ENCODE results near the gene CCDC60.
"Not testable (repeated sequence)": the region's sequence is repeated elsewhere in the genome, so short reads cannot be mapped to it uniquely, and the experiment has no call there.

The CCDC60 gene

DNA sequence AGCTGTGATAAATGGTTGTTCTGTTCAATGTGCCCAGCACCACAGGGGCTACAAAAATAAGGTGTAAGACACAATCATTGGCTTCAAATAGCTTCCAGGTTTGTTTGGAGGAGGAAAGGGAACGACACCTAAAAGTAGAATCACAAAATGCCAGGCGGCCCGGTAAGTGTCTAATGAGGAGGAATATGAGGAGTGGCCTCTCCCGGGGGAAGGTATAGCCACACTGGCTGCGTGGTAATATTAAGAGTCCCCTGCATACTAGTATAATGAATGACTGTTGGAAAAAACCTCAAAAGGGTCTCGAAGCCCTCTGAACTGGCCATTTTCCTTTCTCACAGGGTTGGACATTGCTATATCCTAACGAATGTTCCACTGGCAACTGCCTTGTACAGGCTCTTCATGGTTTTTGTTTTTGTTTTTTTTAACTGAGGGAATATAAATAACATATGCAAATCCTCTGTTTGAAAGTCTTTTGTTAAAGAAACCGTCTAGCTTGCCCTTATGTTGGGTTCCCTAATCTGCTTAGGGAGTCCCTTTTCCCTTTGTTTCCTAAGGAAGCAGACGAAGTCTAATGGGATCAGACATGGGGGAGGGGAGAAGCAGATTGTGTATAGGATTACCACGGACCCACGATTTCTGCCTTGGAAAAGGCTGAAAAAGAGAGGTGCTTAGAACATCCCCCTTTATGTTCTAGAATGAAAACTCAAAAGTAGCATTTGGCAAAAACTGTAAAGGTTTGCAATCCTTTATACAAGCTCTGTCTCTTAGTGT lies 4.2 kb downstream of the CCDC60 start:
- no peak for DNase-seq (ENCODE audit: low read depth in 2 of 2)

DNA sequence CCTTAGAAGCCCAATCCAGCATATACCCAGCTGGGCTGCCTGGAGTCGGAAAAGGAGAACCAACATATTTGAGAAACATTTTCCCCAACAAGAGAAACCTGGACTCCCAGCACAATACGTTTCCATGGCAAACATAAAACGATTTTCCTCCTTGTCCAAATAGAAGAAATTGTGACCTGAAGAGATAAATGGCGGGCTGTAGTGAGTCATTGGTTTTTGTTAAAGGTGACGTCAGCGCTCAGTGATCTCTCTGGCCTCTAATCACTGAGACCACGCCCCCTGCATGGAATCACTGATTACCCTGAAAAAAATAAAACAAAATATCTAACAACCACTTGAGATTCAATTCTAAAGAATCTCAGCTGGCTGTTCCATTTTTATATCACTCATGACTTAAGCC lies 6.0 kb downstream of the CCDC60 start:
- no peak for DNase-seq (ENCODE audit: low read depth in 2 of 2)

DNA sequence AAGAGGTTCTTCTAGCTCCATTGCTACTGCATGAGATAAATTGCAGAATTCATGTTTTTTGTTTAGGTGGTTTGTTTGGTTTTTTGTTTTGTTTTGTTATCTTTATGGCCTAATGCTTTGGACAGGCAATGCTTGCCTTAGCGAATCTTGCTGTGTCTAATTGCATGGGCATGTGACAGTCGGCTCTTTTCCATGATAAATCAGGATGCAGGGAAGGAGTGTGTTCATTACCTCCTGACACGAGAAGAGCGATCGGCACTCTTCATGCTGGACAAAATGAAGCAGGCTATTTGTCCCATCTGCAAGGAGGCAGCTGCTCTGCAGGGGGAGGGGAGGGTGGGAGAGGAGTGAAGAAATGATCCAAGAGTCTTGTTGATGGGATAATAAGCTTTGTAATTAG lies 6.5 kb downstream of the CCDC60 start:
- DNase-seq (ENCODE audit: low read depth in 2 of 2): no peak

DNA sequence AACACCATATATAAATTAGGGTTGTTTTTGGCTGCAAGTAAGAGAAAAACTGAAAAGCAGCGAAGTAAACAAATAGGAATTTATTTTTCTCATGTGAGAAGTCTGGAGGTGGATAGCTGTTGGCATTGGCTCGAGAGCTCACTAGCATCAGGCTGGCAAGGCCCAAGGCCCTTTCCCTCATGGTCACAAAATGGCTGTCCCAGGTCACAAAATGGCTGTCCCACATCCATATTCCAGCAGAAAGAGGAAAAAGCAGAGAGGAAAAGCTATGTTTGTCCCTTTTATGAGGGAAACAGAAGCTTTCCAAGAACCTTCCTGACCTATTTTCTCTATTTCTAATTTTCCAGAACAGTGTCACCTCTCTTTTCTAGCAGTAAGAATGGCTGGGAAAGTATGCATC lies 7.5 kb downstream of the CCDC60 start:
- DNase-seq (ENCODE audit: low read depth in 2 of 2): no peak

DNA sequence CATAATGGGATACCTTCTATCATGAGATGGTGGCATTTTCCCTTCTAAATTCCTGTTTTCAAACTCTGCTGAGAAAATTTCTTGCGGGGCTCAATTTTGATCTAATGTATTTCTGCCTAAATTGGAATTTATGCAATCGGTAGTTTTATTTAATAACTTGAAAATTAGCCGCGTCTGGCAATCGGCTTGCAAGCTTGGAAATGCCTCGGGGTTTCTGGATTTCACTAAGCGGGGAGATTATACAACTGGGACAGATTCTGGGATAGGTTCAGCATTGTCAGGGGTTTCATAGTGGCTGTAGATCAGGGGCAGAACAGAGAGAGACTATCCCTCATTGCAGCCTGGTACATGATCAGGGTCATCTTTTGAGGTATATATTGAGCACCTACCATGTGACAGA lies 8.6 kb downstream of the CCDC60 start:
- no peak for DNase-seq (ENCODE audit: low read depth in 2 of 2)

DNA sequence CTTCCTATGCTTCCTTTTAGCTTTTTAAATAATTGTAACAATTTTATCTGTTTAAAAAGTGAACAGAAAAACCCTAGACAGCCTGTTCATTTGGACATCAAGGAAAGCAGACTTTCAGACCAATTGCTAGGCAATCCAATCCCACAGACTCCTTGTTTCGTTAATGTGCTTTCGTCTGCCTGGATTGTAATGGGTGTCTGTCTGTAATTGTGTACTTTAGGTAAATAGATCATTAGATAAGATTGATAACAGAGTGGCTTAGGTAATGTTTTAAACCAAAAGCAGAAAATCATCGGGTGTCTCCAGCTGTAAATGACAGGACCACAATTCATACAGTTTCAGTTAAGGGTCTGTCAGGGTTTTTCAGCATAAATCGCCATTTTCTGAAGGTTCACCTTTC lies 19.6 kb downstream of the CCDC60 start:
- DNase-seq (ENCODE audit: low read depth in 2 of 2): no peak

DNA sequence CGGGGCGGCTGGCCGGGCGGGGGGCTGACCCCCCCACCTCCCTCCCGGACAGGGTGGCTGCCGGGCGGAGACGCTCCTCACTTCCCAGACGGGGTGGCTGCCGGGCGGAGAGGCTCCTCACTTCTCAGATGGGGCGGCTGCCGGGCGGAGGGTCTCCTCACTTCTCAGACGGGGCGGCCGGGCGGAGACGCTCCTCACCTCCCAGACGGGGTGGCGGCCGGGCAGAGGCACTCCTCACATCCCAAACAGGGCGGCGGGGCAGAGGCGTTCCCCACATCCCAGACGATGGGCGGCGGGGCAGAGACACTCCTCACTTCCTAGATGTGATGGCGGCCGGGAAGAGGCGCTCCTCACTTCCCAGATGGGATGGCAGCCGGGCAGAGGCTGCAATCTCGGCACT lies 25.8 kb downstream of the CCDC60 start:
- not testable (repeated sequence) for DNase-seq (ENCODE audit: low read depth in 2 of 2)

DNA sequence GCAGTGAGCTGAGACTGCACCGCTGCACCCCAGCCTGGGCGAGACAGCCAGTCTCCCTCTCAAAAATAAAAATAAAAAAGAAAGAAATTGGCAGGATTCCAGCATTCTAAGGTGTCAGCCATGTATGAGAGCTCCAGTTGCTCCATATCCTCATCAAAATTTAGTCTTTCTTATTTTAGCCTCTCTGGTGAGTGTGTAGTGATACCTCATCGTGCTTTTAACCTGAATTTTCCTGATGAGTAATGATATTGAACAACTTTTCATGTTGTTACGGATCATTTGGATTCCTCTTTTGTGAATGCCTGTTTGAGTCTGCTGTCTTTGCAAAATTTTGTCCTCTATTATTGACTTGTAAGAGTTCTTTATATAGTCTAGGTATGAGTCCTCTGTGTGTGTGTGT lies 28.5 kb downstream of the CCDC60 start:
- DNase-seq (ENCODE audit: low read depth in 2 of 2): no peak

DNA sequence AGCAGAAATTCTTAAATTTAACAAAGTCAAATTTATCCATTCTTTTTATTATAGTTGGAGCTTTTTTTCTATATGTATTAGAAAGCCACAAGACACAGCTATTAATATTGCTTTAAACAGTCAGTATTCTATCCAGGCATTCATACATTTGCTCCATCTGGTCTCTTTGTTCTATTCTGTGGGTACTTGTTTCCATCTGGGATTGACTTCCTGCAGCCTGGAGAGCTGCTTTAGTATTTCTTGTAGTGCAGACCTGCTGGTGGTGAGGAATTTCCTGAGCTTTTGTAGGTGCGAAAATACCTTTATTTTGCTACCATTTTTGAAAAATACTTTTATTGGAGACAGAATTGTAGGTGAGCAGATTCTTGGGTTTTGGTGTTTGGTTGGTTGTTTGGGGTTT lies 29.0 kb downstream of the CCDC60 start:
- no peak for DNase-seq (ENCODE audit: low read depth in 2 of 2)

DNA sequence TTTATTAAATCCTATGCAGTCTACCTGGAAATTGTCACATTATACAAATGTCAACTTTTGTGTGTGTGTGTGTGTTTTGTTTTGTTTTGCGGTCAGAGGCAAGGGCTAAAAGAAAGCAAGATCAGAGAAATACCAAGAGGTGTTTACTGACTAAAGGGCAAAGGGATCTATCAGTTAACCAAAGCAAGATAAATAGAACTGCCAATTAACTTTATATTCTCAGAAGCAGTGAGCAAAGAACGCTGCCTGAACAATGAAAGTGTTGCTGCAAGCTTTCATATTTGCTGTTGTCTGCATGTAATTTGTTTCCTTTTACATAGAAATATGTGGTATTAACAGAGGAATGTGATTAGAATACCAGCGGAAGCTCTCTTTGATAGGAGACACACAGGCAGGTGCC lies 30.9 kb downstream of the CCDC60 start:
- DNase-seq (ENCODE audit: low read depth in 2 of 2): no peak

DNA sequence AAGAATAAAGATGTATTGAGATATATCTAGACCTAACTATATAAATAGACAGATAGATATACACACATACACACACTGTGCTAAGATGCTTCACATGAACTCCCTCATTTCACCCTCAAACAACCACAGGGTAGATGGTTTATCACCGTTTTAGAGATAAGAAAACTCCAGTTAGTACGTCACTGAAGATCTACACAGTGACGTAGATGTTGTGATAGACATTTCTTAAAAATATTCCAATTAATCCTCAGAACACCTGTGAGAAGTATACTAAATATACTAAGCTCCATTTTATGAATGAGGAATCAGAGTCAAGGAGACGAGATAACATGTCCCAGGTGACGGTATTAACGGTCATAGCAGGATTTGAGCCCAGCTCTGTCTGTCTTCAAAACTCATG lies 31.5 kb downstream of the CCDC60 start:
- no peak for DNase-seq (ENCODE audit: low read depth in 2 of 2)

DNA sequence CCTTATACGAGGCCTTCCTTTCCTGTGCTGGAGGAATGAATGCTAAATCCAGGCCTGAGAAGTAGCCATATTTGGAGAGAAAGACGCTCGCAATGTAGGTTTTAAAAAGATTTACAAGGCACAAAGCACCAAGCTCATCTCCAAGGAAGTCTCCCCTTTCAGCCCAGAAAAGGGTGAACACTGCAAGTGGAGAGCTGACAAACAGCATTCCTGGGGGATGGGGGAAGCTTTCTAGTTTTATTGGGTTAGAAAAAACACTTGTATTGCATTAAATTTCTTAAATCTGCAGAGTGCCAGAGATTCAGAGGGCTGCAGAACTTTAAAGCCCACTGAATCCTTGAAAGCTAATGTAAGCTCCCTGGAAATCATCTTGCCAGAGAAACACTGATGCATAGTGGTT lies 34.6 kb downstream of the CCDC60 start:
- no peak for DNase-seq (ENCODE audit: low read depth in 2 of 2)

DNA sequence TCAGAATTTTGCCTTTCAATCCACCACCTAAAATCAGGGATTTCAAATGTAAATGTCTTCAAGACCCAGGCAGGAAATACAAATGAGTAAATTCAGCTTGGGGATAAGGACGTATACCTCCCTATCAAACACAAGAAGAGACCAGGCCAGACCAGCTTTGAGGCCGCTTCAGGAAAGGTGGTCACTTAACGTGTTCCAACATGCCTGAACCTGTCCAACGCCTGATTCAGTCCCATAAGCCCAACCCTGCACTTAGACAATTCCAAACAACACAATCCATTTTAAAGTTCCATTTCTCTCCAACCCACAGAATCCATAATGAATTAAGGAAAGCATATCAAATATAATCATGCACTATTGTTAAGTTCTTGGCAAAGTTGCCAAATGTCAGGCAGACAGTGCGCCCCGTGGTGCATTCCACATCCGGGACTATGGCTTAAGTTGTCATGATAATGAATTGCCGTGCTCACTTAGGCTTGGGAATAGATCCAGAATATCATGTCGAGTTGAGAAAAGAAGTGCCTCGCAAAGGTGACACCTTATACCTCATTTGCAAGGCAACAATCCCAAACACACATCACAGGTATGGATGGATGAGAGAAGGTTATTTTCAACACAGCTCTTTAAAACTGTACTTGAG lies 35.5 kb downstream of the CCDC60 start:
- DNase-seq (ENCODE audit: low read depth in 2 of 2): no peak

DNA sequence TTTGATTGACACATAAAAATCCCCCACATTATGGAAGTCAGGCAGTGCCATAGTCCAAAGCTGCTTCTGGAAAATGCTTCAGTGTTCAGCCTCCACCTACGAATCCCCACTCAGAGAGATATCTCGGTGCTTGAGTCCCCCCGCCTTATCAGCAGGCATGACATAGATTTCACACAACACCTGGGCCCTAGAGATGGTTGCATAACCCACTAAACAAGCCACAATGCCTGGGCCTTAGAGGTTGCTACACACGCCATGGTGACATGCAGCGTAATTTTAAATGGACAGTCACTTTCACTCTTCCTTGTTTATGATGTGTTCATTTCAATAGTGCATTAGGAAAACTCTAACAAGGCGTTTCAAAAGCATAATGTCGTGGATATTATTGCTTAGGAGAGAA lies 38.0 kb downstream of the CCDC60 start:
- no peak for DNase-seq (ENCODE audit: low read depth in 2 of 2)

DNA sequence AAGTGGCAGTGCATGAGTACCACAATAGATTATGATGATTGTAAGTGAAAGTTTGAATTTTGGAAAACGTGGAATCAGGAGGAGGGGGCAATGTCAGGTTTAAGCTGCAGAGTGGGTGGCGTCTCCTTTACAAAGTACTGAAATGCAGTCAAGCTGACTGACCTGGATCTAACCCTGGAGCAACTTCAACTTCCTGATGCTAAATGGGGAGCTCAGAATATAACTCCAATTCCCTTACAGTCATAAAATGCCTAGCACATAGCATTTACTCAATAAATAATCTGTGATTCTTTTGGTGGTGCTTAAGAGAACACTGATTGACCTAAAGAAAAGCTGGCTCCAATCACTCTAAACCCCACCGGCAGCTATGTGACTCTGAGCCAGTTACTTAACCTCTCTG lies 38.5 kb downstream of the CCDC60 start:
- DNase-seq (ENCODE audit: low read depth in 2 of 2): no peak

DNA sequence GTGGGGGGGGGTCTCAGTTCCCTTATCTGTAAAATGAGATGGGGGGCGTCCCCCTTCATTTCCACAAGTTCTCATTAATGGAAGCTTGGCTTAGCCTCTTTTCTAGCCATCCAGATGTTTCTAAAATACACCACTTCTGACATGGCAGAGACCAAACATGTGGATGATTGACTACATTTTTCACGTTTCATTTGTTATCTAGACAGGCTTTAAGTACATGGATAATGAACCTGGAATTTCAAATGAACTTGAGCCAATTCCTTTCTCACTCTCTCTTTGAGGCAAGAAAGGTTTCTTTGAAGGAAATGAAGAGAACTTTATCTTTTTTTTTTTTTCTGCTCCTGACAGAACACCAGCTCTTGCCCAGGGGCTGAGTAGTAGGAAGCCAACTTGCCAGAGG lies 39.1 kb downstream of the CCDC60 start:
- no peak for DNase-seq (ENCODE audit: low read depth in 2 of 2)

DNA sequence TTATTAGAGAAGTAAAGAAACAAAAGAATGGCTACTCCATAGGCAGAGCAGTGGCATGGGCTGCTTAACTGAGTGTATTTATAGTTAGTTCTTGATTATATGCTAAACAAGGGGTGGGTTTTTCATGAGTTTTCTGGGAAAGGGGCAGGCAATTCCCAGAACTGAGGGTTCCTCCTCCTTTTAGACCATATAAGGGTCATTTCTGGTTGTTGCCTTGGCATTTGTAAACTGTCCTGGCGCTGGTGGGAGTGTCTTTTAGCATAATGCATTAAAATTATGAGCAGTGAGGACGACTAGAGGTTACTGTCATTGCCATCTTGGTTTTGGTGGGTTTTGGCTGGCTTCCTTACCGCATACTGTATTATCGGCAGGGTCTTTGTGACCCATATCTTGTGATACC lies 40.1 kb downstream of the CCDC60 start:
- no peak for DNase-seq (ENCODE audit: low read depth in 2 of 2)

DNA sequence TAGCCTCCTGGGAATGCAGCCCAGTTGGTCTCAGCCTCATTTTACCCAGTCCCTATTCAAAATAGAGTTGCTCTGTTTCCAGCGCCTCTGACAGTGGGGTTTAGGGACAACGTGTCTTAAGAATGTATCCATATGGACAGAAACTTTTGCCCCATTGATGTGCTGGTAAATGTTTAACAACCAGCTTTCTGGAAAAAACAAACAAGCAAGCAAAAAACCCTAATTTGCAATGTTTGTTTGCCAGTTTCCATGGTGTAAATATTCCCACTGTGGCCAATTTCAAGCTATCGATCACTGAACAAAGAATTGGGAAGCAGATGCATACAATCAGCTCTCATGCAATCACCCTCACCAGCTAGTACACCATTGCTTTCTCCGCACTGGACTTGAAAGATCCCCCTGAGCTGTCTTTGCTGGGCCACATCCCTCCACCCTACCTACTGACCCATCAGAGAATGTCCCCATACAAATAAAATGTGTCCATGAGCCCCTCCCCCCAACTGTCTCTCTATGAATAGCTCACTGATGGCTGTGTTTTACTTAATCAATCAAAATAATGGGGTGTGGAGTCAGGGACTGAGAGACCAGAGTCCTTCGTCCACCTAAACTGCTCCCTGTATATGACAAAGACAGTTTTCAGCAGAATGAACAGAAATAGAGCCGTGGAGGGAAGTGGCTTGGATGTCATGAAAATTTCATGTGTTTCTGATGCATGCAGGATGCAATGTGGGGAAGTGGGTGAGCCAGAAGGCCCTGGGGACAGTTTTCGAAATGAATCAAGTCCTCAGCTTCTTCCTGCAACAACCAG lies 40.8 kb downstream of the CCDC60 start:
- DNase-seq (ENCODE audit: low read depth in 2 of 2): no peak

DNA sequence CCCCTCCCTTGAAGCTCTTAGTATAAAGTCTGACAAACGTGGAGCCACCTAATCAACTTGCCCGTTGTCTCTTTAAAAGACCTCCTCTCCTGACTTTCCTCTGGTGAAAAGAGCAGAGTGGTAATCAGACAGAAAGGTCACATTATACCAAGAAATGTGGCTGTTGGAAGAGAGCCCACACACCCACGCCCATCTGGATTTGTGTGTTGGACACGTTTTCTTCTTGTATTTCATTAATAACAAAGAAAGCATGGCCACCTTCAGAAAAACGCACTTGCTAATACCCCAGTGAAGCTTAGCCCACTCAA lies 41.3 kb downstream of the CCDC60 start:
- DNase-seq (ENCODE audit: low read depth in 2 of 2): no peak

DNA sequence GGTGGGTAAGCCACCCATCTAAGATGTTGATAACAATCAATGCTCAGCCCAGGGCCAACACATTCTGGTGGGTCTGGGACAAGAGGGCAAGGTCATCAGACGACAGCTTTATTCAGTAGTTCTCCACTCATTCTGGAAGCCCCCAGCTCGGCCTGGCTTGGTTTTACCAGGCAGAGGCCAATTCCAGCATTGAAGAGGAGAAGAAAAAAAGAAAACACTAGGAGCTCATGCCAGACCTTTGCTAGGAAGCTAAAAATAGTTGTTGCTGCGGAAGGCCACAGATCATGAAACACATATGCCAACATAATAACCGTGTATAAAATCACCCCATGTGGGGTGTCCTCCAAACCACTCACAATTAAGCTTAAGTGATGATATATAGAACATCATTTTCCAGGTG lies 44.4 kb downstream of the CCDC60 start:
- DNase-seq (ENCODE audit: low read depth in 2 of 2): no peak

DNA sequence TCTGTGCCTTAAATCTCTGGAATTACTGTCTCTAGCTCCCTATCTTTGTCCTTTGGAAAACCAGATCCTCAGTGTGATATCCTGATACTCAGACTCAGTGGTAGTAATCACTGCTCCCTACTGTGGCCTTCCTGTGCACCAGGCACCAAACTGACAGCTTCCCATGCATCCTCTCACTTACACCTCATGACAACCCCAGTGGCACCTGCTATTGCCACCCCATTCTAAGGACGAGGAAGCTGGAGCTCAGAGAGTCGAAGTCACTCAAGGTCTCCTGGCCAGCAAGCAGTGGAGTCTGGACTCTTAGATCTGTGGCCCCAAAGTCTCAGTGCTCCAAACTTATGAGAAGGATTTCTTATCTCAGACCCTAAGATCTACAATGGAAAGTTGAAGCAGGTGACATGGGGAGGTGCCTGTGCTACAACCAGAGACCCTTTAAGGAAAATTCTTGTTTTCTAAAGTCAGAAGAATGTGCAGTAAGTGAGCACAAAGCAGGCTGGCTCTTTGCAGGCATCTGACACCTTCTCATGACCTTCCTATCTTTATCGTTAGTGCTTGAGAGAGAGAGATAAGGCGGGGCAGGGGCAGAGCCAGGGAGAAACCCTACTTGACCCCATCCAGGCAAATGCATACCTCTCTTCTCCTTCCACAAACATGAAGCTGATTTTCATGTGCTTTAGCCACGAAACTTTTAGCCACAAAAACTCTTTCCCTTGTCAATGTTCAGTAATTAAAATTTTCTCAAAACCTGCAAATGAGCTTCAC lies 47.1 kb downstream of the CCDC60 start:
- DNase-seq (ENCODE audit: low read depth in 2 of 2): no peak

DNA sequence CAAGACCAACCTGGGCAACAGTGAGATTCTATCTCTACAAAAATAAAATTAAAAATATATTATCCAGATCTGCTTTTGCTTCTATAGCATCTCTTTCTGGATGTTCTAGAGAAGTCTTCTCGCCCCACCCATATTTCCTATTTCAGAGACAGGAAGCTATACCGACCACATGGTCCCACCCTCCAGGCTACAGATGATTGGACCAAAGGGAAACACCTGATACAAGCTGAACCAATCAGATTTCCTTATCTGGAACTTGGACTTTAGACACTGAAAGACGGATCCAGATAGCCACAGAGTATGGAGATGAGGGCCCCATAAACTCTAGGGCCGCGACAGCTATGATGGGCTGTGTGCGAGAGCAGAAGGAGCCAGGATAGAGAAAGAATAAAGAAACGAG lies 48.7 kb downstream of the CCDC60 start:
- no peak for DNase-seq (ENCODE audit: low read depth in 2 of 2)

All from activated CD8-positive, alpha-beta memory T cell treated with anti-CD3 and anti-CD28 coated beads for 4 hours (primary cell).